Activated CD4-positive, alpha-beta T cell treated with anti-CD3 and anti-CD28 coated beads, Interleukin-2, amount 10 ng/mL, durations not matched to agents 7 days and 5 days (primary cell): Measurements from ENCODE around the gene SH3PXD2A. TPM values are rescaled to one million over a fixed set of nuclear protein-coding genes. Genes with fewer than 3 reads are reported as not detected.
"Not testable (repeated sequence)": the region's sequence is repeated elsewhere in the genome, so short reads cannot be mapped to it uniquely, and the experiment has no call there.

Experiments
- CTCF ChIA-PET: fragments of 350-600 bp; sonication (Branson Sonifier 250); formaldehyde crosslinking; loops from one replicate; lab custom pipeline; 2021; ENCODE audit warnings: antibody characterized with exemption; lab: Charles Lee
- POLR2A ChIA-PET: fragments of 350-600 bp; sonication (Branson Sonifier 250); formaldehyde crosslinking; loops from one replicate; lab custom pipeline; 2021; ENCODE audit warnings: antibody characterized with exemption; lab: Charles Lee
- DNase-seq: peaks from one replicate; pipeline ENCODE4 v3.0.0-alpha.2; 2020
- H3K27ac Mint-ChIP-seq: one replicate; pipeline ENCODE4 v1.8.0; 2021; ENCODE audit warnings: mild to moderate bottlenecking, moderate library complexity, mixed read lengths
- H3K27me3 Mint-ChIP-seq: one replicate; pipeline ENCODE4 v1.8.0; 2021; ENCODE audit warnings: mixed read lengths
- H3K36me3 Mint-ChIP-seq: one replicate; pipeline ENCODE4 v1.8.0; 2021; ENCODE audit warnings: low read depth, mixed read lengths
- H3K4me1 Mint-ChIP-seq: one replicate; pipeline ENCODE4 v1.8.0; 2021; ENCODE audit warnings: mixed read lengths
- H3K4me3 Mint-ChIP-seq: one replicate; pipeline ENCODE4 v1.8.0; 2021; ENCODE audit warnings: mild to moderate bottlenecking, moderate library complexity, mixed read lengths
- H3K9me3 Mint-ChIP-seq: one replicate; pipeline ENCODE4 v1.8.0; 2021; ENCODE audit warnings: mixed read lengths
- total RNA-seq, 2 experiments: library from RNA; stranded (reverse); gene quantifications; one replicate each; pipeline ENCODE4 v1.2.3, GENCODE V29; 2021

The SH3PXD2A gene
- total RNA-seq, 2 experiments from 2014 or later = 11.9 to 12.7 TPM

DNA sequence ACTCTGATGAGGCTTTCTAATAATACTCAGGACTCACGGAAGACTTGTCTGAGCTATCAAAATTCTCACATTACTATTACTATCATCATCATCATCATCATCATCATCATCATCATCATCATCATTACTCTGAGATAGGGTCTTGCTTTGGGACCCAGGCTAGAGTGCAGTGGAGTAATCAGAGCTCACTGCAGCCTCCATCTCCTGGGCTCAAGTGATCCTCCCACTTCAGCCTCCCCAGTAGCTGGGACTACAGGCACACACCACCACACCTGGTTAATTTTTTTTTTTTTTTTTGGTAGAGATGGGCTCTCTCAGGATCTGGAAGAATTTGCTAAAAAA, 249.3 kb downstream of the SH3PXD2A start:
- H3K9me3 Mint-ChIP-seq, H3K27me3 Mint-ChIP-seq, H3K4me1 Mint-ChIP-seq, POLR2A ChIA-PET, DNase-seq, H3K36me3 Mint-ChIP-seq, H3K4me3 Mint-ChIP-seq, H3K27ac Mint-ChIP-seq: not testable (repeated sequence)
- CTCF ChIA-PET = interaction anchor here (1.0 to 1.7 kb wide), 6 partner anchors 13 to 85 kb away, joined by 3 to 6 read pairs (median 4); no protein-coding TSS in a partner anchor

DNA sequence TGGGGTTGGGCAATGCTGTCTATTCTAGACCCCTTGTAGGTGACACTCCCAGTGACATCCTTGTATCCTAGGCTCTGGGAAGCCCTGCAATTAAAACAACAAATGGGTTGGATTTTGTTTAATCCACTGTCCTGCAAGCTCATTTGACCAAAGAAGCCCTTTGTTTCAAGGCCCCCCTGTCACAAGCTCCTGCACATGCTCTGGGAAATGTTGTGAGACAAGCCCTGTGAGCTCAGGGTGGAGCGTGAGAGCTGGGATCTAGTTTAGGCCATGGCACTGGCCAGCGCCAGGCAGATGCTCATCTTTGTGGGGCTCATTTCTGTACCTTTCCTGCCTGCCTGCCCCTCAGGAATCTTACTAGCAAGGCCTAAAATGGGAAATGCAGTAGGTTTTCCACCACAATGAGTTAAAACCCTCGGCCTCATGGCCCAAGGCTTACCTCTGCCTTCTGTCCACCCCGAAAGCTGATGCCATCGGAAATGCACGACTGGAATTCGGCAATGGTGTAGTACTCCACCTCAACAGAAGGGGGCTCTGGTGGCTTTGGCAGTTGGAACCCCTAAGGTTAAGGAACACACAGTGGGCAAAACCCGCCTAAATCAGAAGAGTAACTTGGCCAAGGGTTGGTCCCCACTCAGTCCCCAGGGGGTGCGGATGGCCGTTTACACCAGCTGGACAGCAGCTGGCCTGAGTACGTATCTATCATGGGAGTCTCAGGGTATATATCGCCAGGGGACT, 249.8 kb downstream of the SH3PXD2A start:
- Mint-ChIP-seq H3K9me3 (no peaks in the 10 kb centered on the region), H3K27ac (no peak overlapping the region), H3K36me3 (no peaks in the 10 kb centered on the region), H3K4me1 (no peaks in the 10 kb centered on the region), H3K27me3 (no peaks in the 10 kb centered on the region), H3K4me3 (no peak overlapping the region)
- CTCF ChIA-PET = interaction anchor here (0.7 to 1.7 kb wide), 8 partner anchors 12 to 101 kb away, joined by 3 to 6 read pairs (median 4); no protein-coding TSS in a partner anchor
- peak; percentile 46 for DNase-seq
- POLR2A ChIA-PET = no interaction called here

DNA sequence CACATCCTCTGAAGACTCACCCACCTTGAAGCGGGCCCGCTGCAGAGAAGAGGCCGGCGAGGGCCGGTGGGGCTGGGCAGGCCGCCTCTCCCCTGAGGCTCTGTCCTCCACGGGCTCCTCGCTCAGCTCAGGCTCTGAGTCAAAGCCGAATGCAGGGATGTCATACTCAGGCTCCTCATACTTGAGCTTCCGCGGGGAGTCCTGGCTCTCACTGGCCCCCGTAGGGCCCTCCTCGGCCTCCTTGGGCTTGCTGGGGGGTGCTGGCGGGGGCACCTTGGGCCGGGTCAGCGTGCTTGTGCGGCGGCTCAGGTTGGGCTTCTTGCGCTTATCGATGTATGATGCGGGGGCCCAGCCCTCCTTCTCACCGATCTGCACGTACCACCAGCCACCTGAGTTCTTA, 252.0 kb downstream of the SH3PXD2A start:
- CTCF ChIA-PET = no interaction called here
- no peaks in the 10 kb centered on the region for H3K27me3 Mint-ChIP-seq
- POLR2A ChIA-PET = no interaction called here
- H3K27ac Mint-ChIP-seq = no peak overlapping the region
- H3K36me3 Mint-ChIP-seq = no peaks in the 10 kb centered on the region
- no peaks in the 10 kb centered on the region for H3K4me1 Mint-ChIP-seq
- no peak overlapping the region for H3K4me3 Mint-ChIP-seq
- H3K9me3 Mint-ChIP-seq = no peaks in the 10 kb centered on the region
- no peak for DNase-seq

DNA sequence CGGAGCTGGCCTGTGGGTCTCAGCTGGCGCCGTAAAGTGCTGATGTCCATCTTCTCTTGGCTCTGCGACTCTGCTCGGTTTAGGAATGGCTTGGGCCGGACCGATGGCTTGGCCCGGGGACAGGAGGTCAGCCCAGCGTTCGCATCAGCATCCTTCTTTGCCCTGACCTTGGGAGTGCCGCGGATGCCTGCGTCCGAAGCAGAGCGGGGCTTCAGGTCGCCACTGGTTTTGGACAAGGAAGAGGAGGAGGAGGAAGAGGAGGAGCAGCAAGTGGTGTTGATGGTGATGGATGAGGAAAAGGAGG, 252.6 kb downstream of the SH3PXD2A start:
- Mint-ChIP-seq H3K27ac (no peak overlapping the region), H3K36me3 (no peaks in the 10 kb centered on the region), H3K9me3 (no peaks in the 10 kb centered on the region), H3K27me3 (no peaks in the 10 kb centered on the region), H3K4me1 (no peaks in the 10 kb centered on the region), H3K4me3 (no peak overlapping the region)
- ChIA-PET POLR2A (no interaction called here), CTCF (no interaction called here)
- no peak for DNase-seq

DNA sequence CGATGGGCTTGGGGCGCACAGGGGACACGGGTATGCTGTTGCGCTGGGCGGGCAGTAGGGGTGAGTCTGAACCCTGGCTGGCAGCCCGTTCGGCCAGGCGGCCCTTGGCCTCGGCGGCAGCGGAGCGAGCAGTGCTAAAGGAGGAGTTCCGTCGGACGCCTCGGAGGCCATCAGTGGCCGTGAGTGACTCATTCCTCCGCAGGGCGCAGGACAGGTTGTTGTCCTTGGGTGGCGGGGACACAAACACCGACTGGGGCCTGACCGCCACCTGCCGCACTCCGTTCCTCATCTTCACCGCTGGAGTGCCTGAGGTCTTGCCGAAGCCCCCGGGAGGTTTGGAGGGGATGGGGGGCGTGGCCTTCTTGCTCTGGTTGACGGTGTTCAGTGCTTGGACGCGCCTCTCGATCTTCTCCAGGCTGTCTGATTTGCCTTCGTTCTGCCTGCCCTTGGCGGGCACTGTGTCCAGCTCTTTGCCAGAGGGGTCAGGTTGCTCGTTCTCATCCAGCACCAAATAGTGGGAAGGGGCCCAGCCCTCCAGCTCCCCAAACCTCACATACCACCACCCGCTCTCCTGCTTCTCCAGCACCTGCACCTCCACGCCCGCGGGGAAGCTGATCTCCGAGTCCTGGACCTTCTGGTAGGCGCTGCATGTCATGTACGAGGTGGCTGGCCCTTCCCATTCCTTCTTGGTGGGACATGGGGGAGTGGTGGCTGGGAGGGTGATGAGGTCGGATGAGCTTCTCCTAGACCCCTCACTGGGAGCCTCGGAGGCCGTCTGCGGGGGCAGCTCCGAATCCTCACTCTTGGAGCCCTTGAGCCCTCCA, 253.1 kb downstream of the SH3PXD2A start:
- H3K9me3 Mint-ChIP-seq = no peaks in the 10 kb centered on the region
- POLR2A ChIA-PET = no interaction called here
- H3K27ac Mint-ChIP-seq = no peak overlapping the region
- DNase-seq = no peak
- no peak overlapping the region for H3K4me3 Mint-ChIP-seq
- no peaks in the 10 kb centered on the region for H3K36me3 Mint-ChIP-seq
- H3K4me1 Mint-ChIP-seq = no peaks in the 10 kb centered on the region
- H3K27me3 Mint-ChIP-seq = no peaks in the 10 kb centered on the region
- CTCF ChIA-PET = interaction anchor here (0.6 kb wide), 1 partner anchor 25 kb away, joined by 4 read pairs; no protein-coding TSS in a partner anchor

DNA sequence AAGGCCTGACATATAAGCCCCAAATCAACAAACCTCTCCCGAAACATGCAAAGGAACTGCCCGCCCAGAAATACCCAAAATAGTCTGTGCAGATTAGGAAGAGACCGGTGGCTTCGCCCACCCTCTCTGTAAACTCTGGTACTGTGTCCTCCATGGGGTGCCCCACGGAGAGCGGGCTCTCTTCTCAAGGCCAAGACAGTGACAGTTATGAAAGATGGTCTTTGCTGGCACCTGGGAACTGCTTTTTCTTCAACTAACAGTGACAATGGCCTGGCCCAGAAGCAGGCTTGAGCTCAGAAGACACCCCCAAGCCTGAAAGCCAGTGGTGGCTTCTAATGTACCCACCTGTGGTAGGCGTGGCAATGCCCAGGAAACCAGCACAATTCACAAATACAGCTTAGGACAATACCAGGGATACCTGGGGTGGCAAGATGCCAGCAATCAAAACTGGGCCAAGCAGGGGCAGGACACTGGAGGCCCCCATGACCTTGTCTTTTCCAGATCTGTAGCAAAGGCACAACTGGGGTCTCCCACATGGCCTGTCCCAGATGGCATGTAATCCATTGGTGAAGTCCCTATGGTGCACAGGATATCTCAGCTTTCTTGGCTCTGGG, 254.3 kb downstream of the SH3PXD2A start:
- no peak for DNase-seq
- Mint-ChIP-seq H3K4me3 (no peak overlapping the region), H3K36me3 (no peaks in the 10 kb centered on the region), H3K27ac (no peak overlapping the region), H3K27me3 (no peaks in the 10 kb centered on the region), H3K4me1 (no peaks in the 10 kb centered on the region), H3K9me3 (no peaks in the 10 kb centered on the region)
- POLR2A ChIA-PET = no interaction called here
- CTCF ChIA-PET = no interaction called here

DNA sequence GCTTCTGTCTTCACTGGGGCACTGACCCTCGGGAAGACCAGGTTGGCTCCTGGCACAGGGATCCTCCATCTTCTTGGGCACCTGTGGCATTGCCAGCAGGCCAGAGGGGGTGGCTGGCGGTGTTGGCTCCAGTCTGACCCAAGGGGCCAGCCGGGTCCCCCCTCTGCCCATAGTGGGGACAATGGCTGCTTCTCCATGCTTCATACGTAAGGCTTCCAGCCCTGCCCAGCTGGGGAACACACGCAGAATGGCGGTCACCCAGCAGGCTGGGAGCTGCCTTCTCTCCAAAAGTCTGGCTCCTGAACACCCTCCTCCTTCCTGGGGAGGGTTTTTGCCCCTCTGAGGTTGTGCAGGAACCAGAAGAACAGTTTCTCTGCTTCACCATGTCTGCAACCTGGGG, 255.1 kb downstream of the SH3PXD2A start:
- Mint-ChIP-seq H3K4me1 (no peaks in the 10 kb centered on the region), H3K9me3 (no peaks in the 10 kb centered on the region), H3K27ac (no peak overlapping the region), H3K4me3 (no peak overlapping the region), H3K27me3 (no peaks in the 10 kb centered on the region), H3K36me3 (no peaks in the 10 kb centered on the region)
- CTCF ChIA-PET = no interaction called here
- POLR2A ChIA-PET = no interaction called here
- DNase-seq = no peak

DNA sequence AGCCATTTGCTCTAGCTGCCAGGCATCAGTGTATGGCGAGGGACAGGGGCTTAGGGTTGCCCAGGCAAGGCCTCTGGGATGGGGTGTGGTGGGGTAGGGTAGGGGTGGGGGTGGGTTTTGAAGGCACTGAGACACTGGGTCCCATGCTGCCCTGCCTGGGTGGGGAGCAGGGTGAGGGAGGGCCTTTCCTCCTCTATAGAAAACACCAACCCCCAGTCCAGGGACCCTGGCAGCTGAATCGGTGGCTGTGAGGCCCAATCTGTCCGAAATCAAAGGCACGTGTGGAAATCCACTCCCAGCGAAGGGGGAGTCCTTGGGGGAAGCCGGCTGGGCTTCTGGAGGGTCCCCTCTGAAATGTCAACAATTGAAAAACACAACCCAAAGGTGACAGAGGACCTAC, 255.5 kb downstream of the SH3PXD2A start:
- no peaks in the 10 kb centered on the region for H3K27me3 Mint-ChIP-seq
- no peak for DNase-seq
- H3K4me1 Mint-ChIP-seq = no peaks in the 10 kb centered on the region
- no peaks in the 10 kb centered on the region for H3K9me3 Mint-ChIP-seq
- ChIA-PET CTCF (no interaction called here), POLR2A (no interaction called here)
- no peak overlapping the region for H3K4me3 Mint-ChIP-seq
- no peaks in the 10 kb centered on the region for H3K36me3 Mint-ChIP-seq
- H3K27ac Mint-ChIP-seq = no peak overlapping the region

DNA sequence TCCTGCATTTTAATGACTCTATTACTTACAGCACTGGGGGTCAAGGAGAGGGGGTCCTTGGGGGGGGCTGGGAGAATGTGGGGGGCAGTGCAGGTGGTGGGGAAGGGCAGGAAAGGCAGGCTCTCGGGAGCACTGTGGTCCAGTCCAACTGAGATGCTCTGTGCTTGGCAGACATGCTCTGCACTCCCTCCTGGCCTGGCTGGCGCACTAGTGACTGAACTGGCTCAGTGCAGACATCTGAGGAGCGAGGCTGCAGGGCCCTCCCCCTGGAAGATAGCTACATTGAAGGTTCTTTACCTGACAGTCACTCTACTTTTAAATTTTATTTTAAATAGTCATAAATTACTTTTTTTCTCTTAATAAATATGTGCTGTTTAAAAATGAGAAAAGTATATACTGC, 256.2 kb downstream of the SH3PXD2A start:
- ChIA-PET CTCF (no interaction called here), POLR2A (no interaction called here)
- H3K9me3 Mint-ChIP-seq = no peaks in the 10 kb centered on the region
- DNase-seq = no peak
- H3K4me3 Mint-ChIP-seq = no peak overlapping the region
- H3K27me3 Mint-ChIP-seq = no peaks in the 10 kb centered on the region
- no peak overlapping the region for H3K27ac Mint-ChIP-seq
- H3K36me3 Mint-ChIP-seq = no peaks in the 10 kb centered on the region
- H3K4me1 Mint-ChIP-seq = no peaks in the 10 kb centered on the region

DNA sequence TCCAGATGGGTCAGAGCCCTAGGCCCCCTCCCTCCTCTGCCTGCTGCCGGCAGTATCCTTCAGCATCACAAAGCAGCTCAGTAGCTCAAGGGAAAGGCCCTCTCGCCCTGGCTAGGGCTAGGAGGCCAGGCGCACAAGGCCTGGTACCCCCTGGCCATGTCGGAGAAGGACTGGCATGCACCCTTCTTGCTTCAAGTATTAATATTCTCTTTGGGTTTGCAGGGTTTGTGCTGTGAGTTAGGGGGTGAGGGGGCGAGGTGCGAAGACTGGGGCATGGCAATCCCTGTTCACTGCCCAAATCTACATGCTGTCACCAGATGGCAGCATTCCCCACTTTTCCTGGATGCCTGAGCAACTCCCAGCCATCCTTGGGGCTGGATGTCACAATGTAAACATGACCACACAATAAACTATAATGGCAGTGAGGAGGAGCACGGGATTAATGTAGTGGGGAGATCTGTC, 256.7 kb downstream of the SH3PXD2A start:
- no peaks in the 10 kb centered on the region for H3K4me1 Mint-ChIP-seq

DNA sequence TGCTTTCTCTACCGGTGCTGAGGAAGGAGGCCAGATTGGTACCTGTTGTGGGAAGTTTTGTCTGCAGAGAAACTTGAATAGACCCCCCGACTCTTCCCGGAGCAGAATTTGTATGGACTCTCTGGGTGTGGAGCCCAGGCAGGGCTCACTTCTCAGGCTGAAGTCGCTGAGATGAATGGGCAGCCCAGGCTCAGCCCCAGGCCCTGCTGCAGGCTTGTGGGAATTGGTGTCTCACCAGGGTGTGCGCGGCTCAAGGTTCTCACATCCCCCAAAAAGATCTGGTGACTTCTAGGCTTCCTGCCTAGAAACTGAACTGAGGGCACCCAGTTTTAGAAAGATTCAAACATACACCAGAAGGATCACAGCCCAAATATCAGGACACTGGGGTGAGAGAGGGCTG, 258.4 kb downstream of the SH3PXD2A start:
- ChIA-PET CTCF (interaction anchor here (0.6 to 1.9 kb wide), 2 partner anchors 8 to 29 kb away, joined by 3 to 5 read pairs; no protein-coding TSS in a partner anchor), POLR2A (interaction anchor here (0.6 kb wide), 1 partner anchor 14 kb away, joined by 5 read pairs; no protein-coding TSS in a partner anchor)
- no peaks in the 10 kb centered on the region for H3K27me3 Mint-ChIP-seq
- no peaks in the 10 kb centered on the region for H3K36me3 Mint-ChIP-seq
- H3K4me3 Mint-ChIP-seq = no peak overlapping the region
- H3K4me1 Mint-ChIP-seq = no peaks in the 10 kb centered on the region
- no peak for DNase-seq
- H3K27ac Mint-ChIP-seq = no peak overlapping the region
- H3K9me3 Mint-ChIP-seq = no peaks in the 10 kb centered on the region

More for the DNA sequence above, 256.7 kb downstream of the SH3PXD2A start:
- Mint-ChIP-seq H3K36me3 (no peaks in the 10 kb centered on the region), H3K27ac (no peak overlapping the region), H3K9me3 (no peaks in the 10 kb centered on the region), H3K27me3 (no peaks in the 10 kb centered on the region), H3K4me3 (no peak overlapping the region)
- DNase-seq = peak; percentile 13
- CTCF ChIA-PET = no interaction called here
- POLR2A ChIA-PET = no interaction called here

DNA sequence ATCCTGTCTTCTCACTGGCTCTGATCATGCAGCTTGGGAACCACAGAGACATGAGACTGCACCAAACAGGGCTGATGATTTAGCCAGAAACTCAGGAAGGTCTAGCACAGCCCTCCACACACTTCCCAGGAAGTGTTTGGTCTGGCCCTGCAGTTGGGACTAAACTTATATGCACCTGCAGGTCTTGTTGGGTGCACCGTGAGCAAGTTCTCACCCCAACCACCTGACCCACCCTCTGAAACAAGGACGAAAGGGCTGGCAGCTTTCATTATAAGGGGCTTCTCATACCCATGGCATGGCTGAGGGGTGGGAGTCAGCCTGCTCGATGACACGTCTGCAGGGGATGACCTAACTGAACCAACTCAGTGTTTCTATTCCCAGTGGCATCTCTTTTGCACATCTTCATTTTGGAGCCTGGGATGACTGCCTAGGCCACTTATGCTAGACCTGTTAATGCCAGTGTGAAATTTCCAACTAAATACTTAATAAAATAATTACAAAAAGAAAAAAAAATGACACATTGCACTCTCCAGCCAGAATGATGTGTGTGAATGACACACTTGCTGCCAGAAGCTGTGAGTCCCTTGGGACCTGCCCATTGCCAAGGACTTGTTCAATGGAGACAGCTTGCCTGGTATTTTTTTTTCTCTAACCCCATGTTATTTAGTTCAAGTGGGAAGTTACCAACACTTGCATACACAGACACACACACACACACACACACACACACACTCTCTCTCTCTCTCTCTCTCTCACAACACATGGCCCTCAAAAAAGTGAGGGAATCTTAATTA, 259.2 kb downstream of the SH3PXD2A start:
- H3K4me3 Mint-ChIP-seq = no peak overlapping the region
- H3K9me3 Mint-ChIP-seq = no peaks in the 10 kb centered on the region
- CTCF ChIA-PET = interaction anchor here (0.6 to 1.9 kb wide), 2 partner anchors 7 to 30 kb away, joined by 3 to 5 read pairs; no protein-coding TSS in a partner anchor
- H3K27ac Mint-ChIP-seq = no peak overlapping the region
- no peak for DNase-seq
- no peaks in the 10 kb centered on the region for H3K4me1 Mint-ChIP-seq
- no peaks in the 10 kb centered on the region for H3K36me3 Mint-ChIP-seq
- no peaks in the 10 kb centered on the region for H3K27me3 Mint-ChIP-seq
- POLR2A ChIA-PET = interaction anchor here (0.6 kb wide), 1 partner anchor 13 kb away, joined by 5 read pairs; no protein-coding TSS in a partner anchor
